Measurements from ENCODE around the gene ENTPD6.

GRCh38 chr20:25236450-25237304, 41.2 kb downstream of the ENTPD6 start:
- TF ChIP-seq CTCF (IDR thresholded peaks at IDR 0.05) (no peak), EZH2phosphoT487 (IDR thresholded peaks at IDR 0.05) (no peak)
